HK-2 (cell line): Measurements from ENCODE around the gene XRCC2.
A peak's percentile ranks its signal among the peaks of the same experiment; 100 is the strongest.
"Not testable (repeated sequence)": the region's sequence is repeated elsewhere in the genome, so short reads cannot be mapped to it uniquely, and the experiment has no call there.

Experiments
- DNase-seq: peaks from one replicate; pipeline ENCODE4 v3.0.0-alpha.2; 2018; ENCODE audit not compliant: unreplicated experiment

Gene XRCC2

DNA sequence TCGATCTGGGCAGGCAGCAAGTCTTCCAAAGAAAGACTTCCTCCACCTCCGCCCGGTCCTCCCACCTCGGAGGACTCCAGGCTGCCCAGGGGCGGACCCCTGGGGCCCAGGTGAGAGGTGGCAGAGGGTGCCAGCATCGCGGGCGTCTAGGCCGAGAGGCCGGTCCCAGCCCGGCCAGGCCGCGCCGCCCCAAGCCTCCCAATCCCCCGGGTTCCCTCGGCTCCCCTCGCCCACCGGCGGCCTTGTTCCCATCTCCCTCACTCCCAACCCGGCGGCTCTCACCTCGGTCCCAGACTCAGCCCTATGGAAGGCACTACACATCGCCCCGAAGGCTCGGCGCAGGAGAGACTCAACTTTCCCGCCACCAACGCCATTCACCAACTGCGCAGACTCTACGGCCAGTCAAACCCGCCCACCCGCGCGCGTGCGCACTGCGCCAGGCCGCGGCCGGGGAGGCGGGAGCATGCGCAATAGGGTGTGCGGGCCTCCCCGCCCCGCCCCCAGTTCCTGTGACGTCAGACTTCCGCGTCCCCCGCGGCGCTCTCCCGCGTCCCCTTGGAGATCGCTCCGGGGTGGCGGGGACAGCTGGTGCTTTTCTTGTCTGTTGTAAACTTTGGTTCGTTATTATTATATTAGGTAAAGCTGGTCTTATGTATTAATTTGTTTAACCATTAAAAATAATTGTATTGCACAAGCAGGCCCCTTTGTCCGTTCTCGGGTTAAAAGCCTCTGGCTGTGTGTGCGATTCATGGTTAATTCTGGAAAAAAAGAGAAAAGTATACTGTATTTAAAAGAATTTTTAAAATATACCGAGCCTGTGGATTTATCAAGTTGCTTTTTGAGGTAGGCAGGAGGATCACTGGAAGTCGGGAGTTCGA lies at the start of gene XRCC2:
Gene XRCC2 (minus strand): TSS at position 383 of the 878 bp plus-strand sequence. CDS start 62 bp downstream, at position 321.
- DNase-seq = peak; percentile 96

DNA sequence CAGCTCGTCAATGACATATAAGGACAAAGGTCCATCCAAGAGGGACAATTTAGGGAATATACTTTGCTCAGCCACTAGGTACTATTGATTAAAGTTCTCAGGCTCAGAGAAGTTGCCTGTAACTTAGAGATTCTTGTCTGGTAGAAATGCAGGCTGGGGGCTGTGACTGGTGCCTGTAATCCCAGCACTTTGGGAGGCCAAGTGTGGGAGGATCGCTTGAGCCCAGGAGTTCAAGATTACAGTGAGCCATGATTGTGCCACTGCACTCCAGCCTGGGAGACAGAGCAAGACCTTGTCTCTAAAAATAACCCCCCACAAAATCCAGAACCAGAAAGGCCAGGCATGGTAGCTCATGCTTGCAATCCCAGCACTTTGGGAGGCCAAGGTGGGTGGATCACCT lies 47.4 kb upstream of the XRCC2 start:
- DNase-seq = no peak

DNA sequence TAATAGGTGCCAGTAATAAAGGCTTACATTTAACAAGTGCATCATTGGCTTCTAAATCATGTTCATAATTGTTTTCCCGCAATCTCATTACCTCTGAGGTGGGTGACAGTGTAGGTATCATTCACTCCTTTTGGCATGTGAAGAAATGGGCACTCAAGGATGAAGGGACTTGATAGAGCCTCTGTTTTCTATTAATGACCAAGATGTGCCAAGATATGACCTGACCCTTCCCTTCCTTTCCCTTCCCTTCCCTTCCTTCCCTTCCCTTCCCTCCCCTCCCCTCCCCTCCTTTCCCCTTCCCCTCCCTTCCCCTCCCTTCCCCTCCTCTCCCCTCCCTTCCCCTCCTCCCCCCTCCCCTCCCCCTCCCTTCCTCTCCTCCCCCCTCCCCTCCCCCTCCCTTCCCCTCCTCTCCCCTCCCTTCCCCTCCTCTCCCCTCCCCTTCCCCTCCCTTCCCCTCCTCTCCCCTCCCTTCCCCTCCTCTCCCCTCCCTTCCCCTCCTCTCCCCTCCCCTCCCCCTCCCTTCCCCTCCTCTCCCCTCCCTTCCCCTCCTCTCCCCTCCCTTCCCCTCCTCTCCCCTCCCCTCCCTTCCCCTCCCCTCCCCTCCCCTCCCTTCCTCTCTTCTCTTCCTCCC lies 36.6 kb upstream of the XRCC2 start:
- not testable (repeated sequence) for DNase-seq

DNA sequence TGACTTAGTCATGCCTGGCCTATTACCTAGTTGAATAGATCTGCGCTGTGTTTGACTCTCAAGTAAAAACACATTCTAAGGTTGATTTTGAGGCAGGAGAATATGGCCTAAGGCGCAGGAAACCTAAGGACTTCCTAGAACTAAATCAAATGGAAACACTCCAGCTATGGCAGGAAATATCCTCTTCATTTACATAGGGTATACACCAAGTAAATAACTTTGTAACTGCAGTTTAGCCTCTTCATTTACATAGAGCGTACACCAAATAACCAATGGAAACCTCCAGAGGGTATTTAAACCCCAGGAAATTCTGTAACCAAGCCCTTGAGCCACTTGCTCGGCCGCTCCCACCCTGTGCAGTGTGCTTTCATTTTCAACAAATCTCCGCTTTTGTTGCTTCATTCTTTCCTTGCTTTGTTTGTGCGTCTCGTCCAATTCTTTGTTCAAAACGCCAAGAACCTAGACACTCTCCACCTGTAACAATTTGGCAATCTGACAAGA lies 35.6 kb upstream of the XRCC2 start:
- DNase-seq = no peak

DNA sequence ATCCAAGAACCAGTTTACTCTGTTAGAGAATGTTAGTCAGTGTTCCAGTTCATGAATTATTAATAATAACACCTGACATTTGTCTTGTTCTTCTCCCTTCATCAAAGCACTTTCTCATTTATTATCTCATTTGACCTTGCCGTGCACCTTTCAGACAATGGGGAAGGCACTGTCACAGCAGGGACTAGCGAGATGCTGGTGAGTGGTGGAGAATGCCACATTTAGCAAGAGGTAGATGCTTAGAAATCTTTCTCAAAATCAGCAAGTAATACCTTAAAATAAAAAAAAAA lies 34.2 kb upstream of the XRCC2 start:
- no peak for DNase-seq

DNA sequence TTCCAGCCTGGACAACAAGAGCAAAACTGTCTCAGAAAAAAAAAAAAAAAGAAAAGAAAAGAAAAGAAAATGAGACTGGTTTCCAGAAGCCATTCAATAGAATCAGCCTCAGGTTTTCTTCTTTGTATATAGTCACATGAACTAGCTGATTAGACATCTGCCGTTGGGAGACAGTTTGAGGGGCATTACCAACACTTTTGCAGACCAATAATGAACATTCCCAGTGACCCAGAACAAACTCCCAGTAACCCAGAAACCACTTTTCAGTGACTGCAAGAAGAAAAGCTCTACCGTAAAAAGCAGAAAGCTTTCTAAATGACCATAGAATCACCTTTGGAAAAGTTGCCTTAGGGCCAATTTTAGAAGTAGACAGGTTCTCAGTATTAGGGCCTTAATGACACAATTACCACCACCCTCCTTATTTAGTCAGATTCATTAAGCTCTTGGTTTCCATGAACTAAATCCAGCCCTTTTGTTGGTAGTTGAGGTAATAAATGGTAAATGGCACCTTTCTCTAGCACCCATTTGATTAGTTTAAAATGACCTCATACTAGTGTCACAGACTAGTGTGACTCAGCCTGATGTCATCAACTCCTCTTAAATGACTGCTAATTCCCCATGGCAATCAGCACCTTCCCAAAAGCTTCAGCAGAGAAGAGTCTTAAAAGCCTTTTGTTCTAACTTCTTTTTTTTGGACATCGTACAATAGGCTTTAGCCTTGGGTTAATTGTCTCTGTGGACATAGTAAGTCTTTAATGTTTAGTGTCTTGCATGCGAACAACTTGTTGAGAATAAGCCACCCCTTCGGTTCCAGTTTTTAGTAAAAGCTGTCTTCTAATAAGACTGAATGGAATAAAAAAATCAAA lies 33.6 kb upstream of the XRCC2 start:
- no peak for DNase-seq

DNA sequence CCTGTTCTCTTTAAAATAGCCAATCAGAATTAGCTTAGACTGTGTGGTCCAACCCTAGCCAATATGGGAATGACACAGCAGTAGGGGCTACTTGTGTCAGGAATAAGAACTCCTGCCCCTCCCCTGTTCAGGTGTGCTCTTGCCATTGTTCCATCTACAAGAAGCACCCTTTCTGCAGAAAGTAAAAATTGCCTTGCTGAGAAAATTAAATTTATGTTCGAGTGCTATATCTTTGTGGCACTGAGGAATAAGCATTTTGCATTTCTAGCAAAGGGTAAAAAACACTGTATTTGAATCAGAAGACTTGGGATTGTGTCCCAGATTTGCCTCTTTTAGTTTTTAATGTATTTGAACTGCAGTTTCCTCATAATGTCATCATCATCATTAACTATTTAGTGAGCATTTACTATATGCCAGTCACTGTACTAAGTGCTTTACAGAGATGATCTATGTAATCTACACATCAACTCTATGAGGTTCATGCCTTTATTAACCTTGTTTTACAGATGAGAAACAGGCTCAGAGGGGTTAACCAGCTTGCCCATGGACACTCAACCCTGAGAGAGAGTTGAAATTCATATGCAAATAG lies 28.9 kb upstream of the XRCC2 start:
- DNase-seq = no peak

DNA sequence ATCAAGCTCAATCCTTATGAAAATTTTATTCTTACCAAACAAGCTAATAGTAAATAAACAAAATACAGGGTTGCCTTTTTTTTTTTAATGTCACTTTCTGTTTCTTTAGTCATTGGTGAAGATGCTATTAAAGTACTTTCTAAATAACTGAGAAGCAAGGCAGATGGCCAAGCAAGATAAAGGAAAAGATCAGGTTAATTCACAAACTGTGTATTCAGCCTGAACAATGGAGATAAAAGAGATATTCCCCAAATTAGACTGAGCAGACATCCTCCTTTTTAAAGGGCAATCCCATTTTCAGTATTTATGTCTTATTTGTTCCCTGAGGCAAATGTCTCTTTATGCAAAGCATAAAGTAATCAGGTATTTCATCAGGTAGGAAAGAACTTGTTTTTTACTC lies 23.1 kb upstream of the XRCC2 start:
- no peak for DNase-seq

DNA sequence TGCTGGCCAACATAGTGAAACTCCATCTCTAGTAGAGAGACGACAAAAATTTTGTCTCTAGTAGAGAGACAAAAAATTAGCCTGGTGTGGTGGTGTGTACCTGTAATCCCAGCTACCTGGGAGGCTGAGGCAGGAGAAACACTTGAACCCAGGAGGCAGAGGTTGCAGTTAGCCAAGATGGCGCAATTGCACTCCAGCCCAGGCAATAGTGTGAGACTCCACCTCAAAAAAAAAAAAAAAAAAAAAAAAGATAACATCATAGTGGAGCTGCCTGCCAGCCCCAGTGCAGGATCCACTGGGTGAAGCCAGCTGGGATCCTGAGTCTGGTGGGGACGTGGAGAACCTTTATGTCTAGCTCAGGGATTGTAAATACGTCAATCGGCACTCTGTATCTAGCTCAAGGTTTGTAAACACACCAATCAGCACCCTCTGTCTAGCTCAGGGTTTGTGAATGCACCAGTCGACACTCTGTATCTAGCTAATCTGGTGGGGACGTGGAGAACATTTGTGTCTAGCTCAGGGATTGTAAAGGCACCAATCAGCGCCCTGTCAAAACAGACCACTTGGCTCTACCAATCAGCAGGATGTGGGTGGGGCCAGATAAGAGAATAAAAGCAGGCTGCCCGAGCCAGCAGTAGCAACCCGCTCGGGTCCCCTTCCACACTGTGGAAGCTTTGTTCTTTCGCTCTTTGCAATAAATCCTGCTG lies 21.5 kb upstream of the XRCC2 start:
- DNase-seq = not testable (repeated sequence)

DNA sequence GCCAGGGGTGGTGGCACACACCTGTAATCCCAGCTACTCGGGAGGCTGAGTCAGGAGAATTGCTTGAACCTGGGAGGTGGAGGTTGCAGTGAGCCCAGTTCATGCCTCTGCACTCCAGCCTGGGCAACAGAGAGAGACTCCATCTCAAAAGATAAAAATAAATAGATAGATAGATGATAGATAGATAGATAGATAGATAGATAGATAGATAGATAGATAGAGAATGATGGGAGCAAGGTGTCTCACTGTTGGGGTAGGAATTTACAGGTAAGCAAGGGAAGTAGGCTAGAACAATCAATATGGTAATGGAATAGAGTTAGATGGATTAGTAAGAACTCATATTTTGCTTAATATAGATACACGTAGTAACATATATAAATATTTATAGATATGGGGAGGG lies 16.3 kb upstream of the XRCC2 start:
- not testable (repeated sequence) for DNase-seq

DNA sequence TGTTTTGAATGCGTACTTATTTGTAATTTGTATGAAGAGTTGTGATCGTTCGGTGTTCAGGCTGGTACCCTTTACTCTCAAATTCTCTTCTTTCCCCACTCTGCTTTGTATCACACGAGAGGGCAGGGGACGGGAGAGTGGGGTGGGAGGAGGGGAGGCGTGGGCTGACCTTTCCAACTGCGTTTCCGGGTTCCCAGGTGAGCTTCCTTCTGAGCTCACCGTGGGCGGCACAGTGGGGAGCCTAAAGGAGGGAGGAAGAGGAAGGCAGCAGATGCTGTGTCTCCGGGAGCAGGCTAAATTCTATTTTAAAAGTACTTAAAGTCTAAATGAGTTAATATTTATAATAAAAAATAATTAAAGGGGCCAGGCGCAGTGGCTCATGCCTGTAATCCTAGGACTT lies 7.4 kb upstream of the XRCC2 start:
- DNase-seq = no peak

DNA sequence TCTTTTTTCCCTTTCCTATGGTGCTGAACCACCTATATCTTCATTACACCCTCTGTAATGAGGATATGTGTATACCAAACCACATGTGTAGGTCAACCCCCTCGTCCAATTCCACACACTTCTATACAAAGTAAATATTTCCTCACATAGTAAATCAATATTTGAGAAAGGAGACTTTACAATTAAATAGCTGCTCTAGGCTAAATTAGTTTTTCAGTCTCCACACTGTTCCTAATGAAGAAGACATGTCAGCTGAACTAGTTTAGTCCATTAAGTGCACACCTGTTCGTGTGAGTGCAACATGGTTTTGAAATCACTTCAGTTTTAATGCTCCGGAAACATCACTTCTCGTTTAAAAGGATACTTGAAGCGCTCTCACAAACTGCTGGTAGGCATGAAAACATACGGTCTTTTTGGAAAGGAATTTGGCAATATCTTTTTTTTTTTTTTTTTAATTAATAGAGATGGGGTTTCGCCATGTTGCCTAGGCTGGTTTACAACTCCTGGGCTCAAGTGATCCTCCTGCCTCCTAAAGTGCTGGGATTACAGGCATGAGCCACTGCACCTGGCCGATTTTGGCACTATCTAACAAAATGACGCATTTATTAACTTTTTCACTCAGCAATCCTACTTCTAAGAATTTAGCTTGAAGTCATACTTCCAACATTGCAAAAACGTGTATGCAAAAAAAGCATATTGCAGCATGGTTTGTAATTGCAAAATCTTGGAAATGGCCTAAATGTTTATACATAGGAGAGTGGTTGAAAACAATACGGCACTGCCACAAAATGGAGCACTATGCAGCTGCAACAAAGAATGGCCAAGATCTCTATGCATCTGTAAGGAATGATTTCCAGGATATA lies 2.1 kb upstream of the XRCC2 start:
- no peak for DNase-seq

DNA sequence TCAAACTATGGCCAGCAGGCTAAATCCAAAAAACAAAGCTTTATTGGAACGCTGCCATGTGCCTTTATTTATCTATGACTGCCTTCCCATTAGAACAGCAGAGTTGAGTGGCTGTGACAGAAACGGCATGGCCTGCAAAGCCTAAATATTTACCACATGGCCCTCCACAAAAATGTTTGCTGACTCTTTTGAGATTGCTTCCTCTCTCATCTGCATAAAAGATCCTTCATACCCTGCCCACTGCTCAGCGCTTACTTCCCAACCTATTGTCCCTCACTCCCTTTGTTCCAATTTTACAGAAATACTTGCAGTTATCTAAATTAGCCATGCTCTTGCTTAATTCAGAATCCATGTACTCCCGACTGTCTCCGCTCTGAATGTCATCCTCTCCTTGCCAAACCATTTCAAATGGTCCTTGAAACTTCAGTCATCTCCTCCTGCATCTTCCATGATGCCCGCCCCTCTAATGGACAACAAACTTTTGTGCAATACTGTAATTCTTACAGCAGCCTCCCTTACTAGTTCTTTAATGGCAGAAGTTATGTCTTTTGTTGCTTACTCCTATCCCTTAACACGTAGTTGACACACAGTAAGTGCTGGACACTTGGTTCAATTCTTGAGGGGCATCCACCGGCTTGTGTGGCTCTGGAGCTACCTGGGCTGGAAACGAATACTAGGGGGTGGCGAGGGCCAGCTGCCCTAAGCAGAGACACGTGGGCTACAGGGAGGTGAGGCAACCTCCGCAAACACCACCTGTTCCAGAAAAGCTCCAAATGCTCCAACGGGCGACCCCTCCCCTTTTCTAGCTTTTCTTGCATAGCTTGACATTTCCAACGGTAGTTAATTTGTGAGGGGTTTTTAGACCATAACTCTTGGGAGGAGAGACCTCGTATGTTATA lies 832 bp downstream of the XRCC2 start:
- peak; percentile 41 for DNase-seq

DNA sequence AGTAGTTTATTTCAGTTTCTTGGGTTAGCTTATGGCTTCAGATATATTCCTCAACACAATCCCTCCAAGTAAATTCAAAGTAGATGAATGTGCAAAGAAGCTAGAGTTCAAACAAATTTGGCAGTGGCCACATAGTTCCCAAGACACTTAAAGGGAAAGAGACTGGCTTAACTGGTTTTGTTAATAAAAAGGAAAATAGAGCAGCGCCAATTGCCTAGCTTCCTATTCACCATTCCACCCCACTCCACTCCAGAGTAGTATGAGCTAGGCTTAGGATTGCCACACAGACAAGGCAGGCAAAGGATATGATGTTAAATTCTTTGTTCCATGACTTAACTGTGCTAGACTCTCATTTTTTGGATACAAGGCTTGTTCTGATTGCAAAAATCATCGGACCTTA lies 2.0 kb downstream of the XRCC2 start:
- DNase-seq = no peak

DNA sequence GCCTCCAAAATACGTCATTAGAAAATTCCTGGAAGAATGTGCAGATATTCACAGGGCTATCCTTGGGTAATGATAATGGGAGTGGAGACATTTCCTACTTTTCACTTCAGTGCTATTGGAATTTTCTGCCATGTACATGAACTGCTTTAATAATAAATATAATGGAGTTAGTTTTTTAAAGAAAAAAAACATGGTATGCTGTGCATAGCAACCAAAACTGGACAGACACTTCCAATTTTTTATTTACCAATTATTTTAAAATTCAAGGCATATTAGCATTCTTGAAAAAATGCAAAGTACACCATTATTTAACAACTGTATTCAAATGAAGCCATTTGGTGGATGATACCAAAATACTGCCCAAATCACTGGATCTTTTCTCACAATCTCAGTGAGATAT lies 3.3 kb downstream of the XRCC2 start:
- no peak for DNase-seq

DNA sequence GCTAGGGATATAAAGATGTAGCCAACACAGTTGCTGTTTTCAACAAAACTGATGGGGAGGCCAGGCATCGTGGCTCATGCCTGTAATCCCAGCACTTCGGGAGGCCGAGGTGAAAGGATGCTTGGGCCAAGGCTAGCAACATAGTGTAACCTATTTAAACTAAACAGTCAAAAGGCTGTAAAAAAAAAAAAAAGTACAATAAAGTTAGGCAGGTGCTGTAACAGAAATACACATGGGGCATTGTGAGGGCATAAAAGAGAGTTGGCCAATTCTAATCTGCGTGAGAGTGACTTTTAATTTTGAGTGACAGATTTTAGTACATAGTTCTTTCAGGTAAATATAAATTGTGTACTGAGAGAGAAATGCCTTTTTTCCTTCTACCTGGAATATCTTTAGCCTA lies 6.2 kb downstream of the XRCC2 start:
- DNase-seq = no peak

DNA sequence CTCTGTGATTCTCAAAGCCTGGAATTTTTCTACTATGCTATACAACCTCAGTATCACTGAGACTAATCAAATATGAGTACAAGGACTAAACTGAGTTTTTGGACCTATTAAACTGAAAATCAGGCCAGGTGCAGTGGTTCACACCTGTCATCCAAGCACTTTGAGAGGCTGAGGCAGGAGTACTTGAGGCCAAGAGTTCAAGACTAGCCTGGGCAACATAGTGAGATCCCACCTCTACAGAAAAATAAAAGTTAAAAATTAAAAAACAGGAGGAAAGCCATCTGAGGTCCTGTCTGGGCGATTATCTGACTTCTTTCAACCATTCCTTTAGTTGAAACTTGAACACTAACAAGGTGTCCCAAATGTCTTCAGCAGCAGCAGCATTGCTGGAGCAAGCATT lies 7.0 kb downstream of the XRCC2 start:
- DNase-seq = no peak

DNA sequence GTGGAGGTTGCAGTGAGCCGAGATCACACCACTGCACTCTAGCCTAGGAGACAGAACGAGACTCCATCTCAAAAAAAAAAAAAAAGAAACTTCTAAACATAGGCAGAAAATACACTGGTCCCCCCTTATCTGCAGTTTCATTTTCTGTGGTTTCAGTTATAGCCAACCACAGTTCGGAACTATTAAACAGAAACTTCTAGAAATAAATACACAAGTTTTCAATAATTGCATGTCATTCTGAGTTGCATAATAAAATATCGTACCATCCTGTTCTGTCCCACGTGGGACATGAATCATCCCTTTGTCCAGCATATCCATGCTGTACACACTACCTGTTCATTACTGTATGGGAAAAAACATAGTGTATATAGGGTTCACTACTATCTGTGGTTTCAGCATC lies 8.0 kb downstream of the XRCC2 start:
- DNase-seq = no peak

DNA sequence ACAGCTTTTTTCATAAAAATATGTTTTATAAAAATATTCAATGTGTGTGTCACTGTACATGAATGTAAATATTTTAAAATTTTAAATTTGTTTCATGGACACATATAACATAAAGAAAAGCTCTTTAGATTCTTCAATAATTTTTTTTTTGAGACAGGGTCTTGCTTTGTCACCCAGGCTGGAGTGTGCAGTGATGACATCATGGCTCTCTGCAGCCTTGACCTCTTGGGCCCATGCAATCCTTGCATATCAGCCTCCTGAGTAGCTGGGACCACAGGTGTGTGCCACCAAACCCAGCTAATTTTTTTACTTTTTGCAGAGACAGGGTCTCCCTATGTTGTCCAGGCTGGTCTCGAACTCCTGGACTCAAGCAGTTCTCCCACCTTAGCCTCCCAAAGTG lies 9.9 kb downstream of the XRCC2 start:
- no peak for DNase-seq
